Measurements from ENCODE around the gene C11orf52. TPM values are rescaled to one million over a fixed set of nuclear protein-coding genes. Genes with fewer than 3 reads are reported as not detected.
"Not testable (repeated sequence)": the region's sequence is repeated elsewhere in the genome, so short reads cannot be mapped to it uniquely, and the experiment has no call there.

The C11orf52 gene
- total RNA-seq, 4 donors from 2014 or later, result 5.0 to 6.9 TPM; not detected in 2

DNA sequence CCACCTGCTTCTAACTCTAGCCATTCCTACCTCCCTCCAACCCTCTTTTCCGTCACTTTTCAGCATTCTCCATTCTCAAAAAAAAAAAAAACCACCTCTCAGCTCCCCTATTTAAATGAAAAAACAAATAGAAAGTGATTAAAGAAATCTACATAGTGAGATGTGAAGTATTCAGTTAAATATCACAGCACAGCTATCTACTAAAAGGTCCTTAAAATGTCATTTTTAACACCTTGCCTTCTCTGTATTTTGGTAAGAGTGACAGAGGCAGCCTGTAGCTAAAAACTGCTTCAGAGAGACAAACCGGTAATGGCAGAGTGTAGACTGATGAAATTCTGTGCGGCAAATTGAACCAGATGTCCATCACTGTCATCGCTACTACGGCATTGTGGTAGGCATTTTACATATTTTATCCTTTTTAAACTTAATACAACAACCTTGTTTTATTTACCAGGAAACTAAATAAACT lies 47.0 kb upstream of the C11orf52 start:
- Histone ChIP-seq H3K9me3 (no peaks in the 10 kb centered on the region), H3K4me3 (peak overlapping the region; percentile 74 to 96 (median 85)), H3K27ac (peak overlapping the region; percentile 92 to 96 (median 94)), H3K36me3 (peaks cover 0 to 40% (median 0%) of the 10 kb centered on the region in 3 donors), H3K27me3 (no peaks in the 10 kb centered on the region), H3K4me1 (peaks cover 0 to 22% (median 10%) of the 10 kb centered on the region in 4 donors)
- no peak for DNase-seq (ENCODE audit: low spot score in 2 of 2)
- 53 to 54% methylated on average over 5 of the region's 5 CpGs for WGBS, 2 donors
- TF ChIP-seq POLR2A (IDR thresholded peaks at IDR 0.05) (no peak), EP300 (IDR thresholded peaks at IDR 0.05) (no peak), CTCF (IDR thresholded peaks at IDR 0.05) (no peak)

DNA sequence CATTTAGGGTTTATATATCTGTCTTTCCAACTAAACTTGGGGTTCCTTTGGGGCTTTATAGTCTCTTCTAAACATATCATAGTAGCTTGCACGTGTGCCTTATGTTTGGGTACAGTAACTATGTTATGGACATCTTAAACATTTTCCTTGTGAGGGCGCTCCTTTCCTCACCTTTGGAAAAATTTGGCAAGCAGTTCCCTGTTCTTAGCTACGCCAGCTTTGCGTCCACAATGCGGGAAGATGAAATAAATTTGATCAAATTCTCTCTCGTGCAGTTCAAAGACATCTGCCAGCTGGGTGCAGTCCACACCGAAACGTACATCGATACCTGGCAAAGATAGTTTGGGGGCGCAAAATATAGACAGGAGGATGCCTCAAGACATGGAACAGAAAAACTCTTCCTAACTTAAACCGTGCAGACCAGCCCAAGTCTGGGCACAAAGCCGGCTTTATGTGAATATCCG lies 40.3 kb upstream of the C11orf52 start:
- Histone ChIP-seq H3K36me3 (peaks cover 0 to 26% (median 4%) of the 10 kb centered on the region in 3 donors), H3K27me3 (no peaks in the 10 kb centered on the region), H3K4me3 (peak overlapping the region; percentile 54 to 75 (median 62)), H3K4me1 (peaks cover 0 to 18% (median 5%) of the 10 kb centered on the region in 4 donors), H3K27ac (peak overlapping the region; percentile 90 to 98 (median 94)), H3K9me3 (no peaks in the 10 kb centered on the region)
- no peak for TF ChIP-seq EP300 (IDR thresholded peaks at IDR 0.05)
- no peak for TF ChIP-seq POLR2A (IDR thresholded peaks at IDR 0.05)
- no peak for TF ChIP-seq CTCF (IDR thresholded peaks at IDR 0.05)
- no peak for DNase-seq (ENCODE audit: low spot score in 2 of 2)
- WGBS, 2 donors, result 1% methylated on average over 13 of the region's 13 CpGs

GRCh38 chr11:111878849-111879636 lies 39.7 kb upstream of the C11orf52 start, which contains the start of the genes CFAP68 and FDXACB1:
TSS of gene CFAP68 (plus strand) at chr11:111879541. CDS start at chr11:111879561, 20 bp downstream.
TSS of gene FDXACB1 (minus strand) at chr11:111879165. CDS start at chr11:111879132, 33 bp downstream.
- 0 to 1% methylated on average over 36 to 43 of the region's 55 CpGs for WGBS, 2 donors
- Histone ChIP-seq H3K36me3 (peaks cover 0 to 32% (median 5%) of the 10 kb centered on the region in 3 donors), H3K9me3 (no peaks in the 10 kb centered on the region), H3K27ac (peak within 1 kb of the TSS; percentile 90 to 98 (median 94)), H3K4me3 (peak within 1 kb of the TSS; percentile 54 to 75 (median 62)), H3K27me3 (no peaks in the 10 kb centered on the region), H3K4me1 (peaks cover 0 to 18% (median 5%) of the 10 kb centered on the region in 4 donors)
- peak; percentile 94 to 95 for DNase-seq (ENCODE audit: low spot score in 2 of 2)
- peak; percentile 90 to 98 for TF ChIP-seq EP300 (IDR thresholded peaks at IDR 0.05)
- TF ChIP-seq CTCF (IDR thresholded peaks at IDR 0.05), result peak; percentile 96 to 100 (median 99)
- peak; percentile 56 to 82 for TF ChIP-seq POLR2A (IDR thresholded peaks at IDR 0.05)

DNA sequence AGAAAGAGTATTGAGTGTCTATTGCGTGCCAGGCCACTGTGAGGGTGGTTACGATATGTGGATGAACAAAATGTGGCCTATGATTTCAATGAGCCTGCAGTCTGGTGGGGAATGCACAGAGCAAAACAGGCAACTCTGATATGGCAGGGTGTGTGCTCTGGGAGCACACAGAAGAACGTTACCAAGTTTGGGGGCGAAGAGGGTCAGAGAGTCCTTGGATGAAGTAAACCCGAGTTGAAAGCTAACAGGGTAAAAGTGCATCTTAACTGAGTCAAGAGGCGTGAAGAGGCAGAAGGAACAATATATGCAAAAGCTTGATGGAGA lies 39.1 kb upstream of the C11orf52 start:
- H3K27me3 ChIP-seq, result no peaks in the 10 kb centered on the region
- H3K9me3 ChIP-seq, result no peaks in the 10 kb centered on the region
- WGBS, 2 donors, result 43 to 44% methylated on average over 6 of the region's 6 CpGs
- peak overlapping the region; percentile 90 to 98 (median 94) for H3K27ac ChIP-seq
- DNase-seq (ENCODE audit: low spot score in 2 of 2), result no peak
- peaks cover 0 to 18% (median 5%) of the 10 kb centered on the region in 4 donors for H3K4me1 ChIP-seq
- H3K4me3 ChIP-seq, result peak overlapping the region; percentile 54 to 75 (median 62)
- no peak for TF ChIP-seq EP300 (IDR thresholded peaks at IDR 0.05)
- TF ChIP-seq CTCF (IDR thresholded peaks at IDR 0.05), result no peak
- no peak for TF ChIP-seq POLR2A (IDR thresholded peaks at IDR 0.05)
- peaks cover 0 to 33% (median 5%) of the 10 kb centered on the region in 3 donors for H3K36me3 ChIP-seq

GRCh38 chr11:111882202-111882601 lies 36.5 kb upstream of the C11orf52 start:
- no peaks in the 10 kb centered on the region for H3K27me3 ChIP-seq
- no peak overlapping the region for H3K4me3 ChIP-seq
- DNase-seq (ENCODE audit: low spot score in 2 of 2), result no peak
- peaks cover 0 to 16% (median 5%) of the 10 kb centered on the region in 3 donors for H3K36me3 ChIP-seq
- H3K27ac ChIP-seq, result no peak overlapping the region
- 69 to 75% methylated on average over 5 of the region's 5 CpGs for WGBS, 2 donors
- H3K4me1 ChIP-seq, result peaks cover 0 to 18% (median 5%) of the 10 kb centered on the region in 4 donors
- no peaks in the 10 kb centered on the region for H3K9me3 ChIP-seq
- no peak for TF ChIP-seq EP300 (IDR thresholded peaks at IDR 0.05)
- TF ChIP-seq CTCF (IDR thresholded peaks at IDR 0.05), result no peak
- TF ChIP-seq POLR2A (IDR thresholded peaks at IDR 0.05), result no peak

GRCh38 chr11:111885053-111885452 lies 33.7 kb upstream of the C11orf52 start:
- not testable (repeated sequence) for H3K9me3 ChIP-seq
- 80 to 94% methylated on average over 4 of the region's 4 CpGs for WGBS, 2 donors

More at GRCh38 chr11:111885053-111885452, 33.7 kb upstream of the C11orf52 start:
- H3K27ac ChIP-seq; H3K4me1 ChIP-seq; H3K27me3 ChIP-seq; DNase-seq (ENCODE audit: low spot score in 2 of 2); H3K4me3 ChIP-seq: not testable (repeated sequence)
- peaks cover 0 to 16% (median 5%) of the 10 kb centered on the region in 3 donors for H3K36me3 ChIP-seq

All from tibial nerve (tissue), 4 donors.